T47D (cell line): ENCODE measurements around the gene MYOCOS.
"Not testable (repeated sequence)": the region's sequence is repeated elsewhere in the genome, so short reads cannot be mapped to it uniquely, and the experiment has no call there.

ENCODE experiments used
- DNase-seq, 2 experiments: peaks; one replicate each; pipeline versions ENCODE4 v3.0.0 to v3.0.0-alpha.2; 2011 to 2012; ENCODE audit warnings: low read depth in 1 of 2, low spot score in 1 of 2
- JUND ChIP-seq: IDR thresholded peaks from 2 replicates; pipeline ENCODE4 v1.6.1; 2012; ENCODE audit warnings: low read depth
- in situ Hi-C: cut with HindIII; loops from 2 replicates; pipeline ENCODE4 v1.10.0; 2016; ENCODE audit warnings: low sequenced_read_pairs, low pct_unique_long_range_greater_than_20kb

Gene MYOCOS

DNA sequence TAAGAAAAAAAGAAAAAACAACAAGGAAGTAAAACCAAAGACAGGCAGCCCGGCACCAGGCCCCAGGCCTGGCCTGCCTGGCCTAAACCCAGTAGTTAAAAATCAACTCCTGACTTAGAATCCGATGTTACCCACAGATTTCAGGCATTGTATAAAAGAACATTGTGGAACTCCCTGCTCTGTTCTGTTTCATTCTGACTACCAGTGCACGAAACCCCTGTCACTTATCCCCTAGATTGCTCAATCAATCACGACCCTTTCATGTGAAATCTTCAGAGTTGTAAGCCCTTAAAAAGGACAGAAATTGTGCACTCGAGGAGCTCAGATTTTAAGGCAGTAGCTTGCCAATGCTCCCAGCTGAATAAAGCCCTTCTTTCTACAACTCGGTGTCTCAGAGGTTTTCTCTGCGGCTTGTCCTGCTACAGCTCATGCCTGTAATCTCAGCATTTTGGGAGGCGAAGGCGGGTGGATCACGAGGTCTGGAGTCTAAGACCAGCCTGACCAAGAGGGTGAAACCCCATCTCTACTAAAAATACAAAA is 15.6 kb upstream of the MYOCOS start:
- in situ Hi-C loops = no loop called here
- no peak for DNase-seq

DNA sequence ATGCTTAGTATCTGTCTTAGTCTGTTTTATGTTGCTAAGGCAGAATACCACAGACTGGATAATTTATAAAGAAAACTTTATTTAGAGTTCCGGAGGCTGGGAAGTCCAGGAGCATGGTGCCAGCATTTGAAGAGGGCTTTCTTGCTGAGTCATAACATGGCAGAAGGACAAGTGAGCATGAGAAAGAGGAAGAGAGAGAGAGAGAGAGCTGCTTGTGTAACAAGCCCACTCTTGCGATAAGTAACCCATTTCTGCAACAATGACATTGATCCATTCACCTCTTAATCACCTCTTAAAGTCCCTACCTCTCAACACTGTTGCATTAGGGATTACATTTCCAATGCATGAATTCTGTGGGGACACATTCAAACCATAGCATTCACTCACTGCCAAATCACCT is 11.7 kb upstream of the MYOCOS start:
- DNase-seq = no peak
- TF ChIP-seq JUND = no peak
- in situ Hi-C loops = no loop called here

More for the DNA sequence above, 15.6 kb upstream of the MYOCOS start:
- no peak for TF ChIP-seq JUND

DNA sequence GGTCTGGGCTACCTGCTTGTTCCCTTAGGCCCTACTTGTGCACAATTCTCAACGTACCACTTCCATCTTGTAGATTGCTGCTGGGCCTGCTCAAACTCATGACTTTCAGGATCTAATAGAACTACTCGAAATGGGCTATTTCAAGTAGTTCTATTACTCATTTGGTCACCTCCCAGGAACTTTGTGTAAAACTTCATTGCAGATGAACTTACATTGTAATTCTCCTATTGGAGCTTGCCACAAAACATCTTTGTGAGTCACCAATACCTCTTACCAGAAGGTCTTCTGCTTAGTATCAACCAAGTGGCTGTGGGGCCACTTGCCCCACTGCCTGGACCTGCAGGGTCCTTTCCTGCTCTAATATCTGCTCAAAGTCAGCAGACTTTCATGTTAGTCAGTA is 10.7 kb upstream of the MYOCOS start:
- in situ Hi-C loops = no loop called here
- DNase-seq = no peak
- TF ChIP-seq JUND = no peak

DNA sequence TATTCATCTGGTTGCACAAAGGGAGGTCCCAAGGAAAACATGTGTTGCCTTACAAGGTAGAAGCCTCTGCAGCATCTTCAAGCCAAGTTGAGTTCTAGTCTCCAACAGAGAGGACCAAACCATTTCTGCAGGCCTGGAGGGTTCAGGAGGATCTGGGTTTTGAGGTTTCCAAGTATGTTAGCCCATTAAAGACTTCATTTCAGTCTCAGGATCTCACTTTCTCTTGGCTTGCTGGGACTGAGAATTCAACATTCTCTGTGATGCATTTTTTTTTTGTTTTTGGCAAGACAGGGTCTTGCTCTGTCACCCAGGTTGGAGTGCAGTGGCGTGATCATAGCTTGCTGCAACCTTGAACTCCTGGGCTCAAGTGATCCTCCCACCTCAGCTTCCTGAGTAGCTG is 8.8 kb upstream of the MYOCOS start:
- no peak for DNase-seq
- TF ChIP-seq JUND = no peak
- in situ Hi-C loops = no loop called here

DNA sequence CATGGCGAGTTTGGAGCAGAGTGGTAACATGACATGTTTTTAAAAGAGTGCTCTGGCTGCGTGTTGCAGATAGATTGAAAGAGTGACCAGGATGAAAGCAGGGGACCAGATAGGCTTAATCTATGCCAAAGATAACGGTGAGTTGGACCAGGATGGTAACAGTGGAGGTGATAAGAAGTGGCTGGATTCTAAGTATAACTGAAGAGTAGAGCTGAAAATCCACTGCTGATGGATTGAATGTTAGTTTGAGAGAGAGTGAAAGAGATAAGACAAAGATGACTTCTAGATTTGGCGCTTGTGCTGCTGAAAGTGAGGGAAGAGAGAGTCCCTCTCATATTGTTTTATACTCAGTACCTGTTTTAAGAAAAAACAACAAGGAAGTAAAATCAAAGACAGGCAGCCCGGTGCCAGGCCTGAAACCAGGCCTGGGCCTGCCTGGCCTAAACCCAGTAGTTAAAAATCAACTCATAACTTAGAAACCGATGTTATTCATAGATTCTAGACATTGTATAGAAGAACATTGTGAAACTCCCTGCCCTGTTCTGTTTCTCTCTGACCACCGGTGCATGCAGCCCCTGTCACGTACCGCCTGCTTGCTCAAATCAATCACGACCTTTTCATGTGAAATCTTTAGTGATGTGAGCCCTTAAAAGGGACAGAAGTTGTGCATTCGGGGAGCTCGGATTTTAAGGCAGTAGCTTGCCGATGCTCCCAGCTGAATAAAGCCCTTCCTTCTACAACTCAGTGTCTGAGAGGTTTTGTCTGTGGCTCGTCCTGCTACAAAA is 6.7 kb upstream of the MYOCOS start:
- DNase-seq, in situ Hi-C loops: not testable (repeated sequence)

DNA sequence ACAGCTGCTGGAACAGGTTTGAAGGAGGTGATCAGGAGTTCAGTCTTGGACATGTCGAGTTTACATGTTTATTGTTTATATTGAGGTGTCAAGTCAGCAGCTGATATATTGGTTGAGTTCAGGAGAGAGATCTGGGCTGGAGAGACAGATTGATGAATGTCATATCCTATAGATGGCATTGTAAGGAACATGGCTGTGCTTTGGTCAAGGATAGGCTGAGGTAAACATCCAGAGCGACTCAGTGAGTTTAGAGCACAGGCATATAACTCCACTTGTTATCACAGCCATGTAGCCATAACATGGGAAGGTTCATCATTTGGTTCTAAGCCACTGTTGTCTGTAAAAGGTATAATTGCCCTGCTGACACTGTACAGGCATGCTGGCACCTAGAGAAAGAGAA is 5.5 kb upstream of the MYOCOS start:
- no peak for TF ChIP-seq JUND
- no peak for DNase-seq
- in situ Hi-C loops = no loop called here

DNA sequence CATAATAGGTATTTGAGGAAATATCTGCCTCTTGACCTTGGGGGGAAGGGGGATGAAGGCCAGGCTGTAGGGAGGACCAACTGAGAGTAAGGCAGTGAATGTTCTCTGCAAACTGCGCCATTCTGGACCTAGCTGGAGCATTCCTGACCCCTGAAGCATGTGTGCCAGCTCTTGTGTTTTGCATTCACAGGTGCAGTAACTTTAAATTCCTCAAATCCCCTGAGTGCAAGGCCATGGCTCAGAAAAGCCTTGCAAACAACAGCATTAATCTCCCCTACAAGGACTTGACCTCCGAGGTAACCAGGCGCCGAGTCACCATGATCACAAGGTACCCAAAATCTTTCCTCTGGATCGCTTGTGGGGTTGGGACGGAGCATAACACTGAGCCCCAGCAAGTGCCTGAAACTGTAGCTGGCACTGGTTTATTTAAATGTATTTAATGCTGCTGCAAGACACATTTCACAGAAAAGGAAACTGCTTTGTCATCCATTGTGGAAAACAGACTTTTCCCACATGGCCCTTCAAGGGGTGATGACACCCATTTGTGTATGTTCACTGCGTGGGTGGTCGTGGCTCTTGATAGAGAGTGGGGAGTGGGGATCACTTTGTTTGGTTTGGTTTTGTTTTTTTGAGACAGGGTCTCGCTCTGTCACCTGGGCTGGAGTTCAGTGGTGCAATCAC is 1.7 kb downstream of the MYOCOS start:
- TF ChIP-seq JUND = no peak
- in situ Hi-C loops = no loop called here
- DNase-seq = no peak

DNA sequence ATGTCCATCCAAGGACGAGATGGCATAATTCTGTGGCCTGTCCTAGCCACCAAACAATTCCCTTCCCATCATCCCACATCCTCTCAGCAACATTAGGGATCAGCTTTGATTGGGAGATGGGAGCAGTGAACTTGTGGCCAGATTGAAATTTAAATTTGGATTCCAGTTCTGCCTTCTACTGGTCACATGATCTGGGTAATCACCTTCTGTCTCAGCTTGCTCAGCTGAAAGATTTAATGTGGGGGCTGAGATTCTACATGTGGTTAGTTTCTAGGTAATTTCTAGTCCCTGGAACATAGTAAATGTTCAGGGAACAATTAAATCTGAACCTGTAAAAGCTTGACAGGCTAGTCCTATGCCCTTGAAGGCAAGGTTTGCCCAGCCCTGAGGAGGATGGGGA is 3.2 kb downstream of the MYOCOS start:
- no peak for DNase-seq
- no peak for TF ChIP-seq JUND
- in situ Hi-C loops = no loop called here

DNA sequence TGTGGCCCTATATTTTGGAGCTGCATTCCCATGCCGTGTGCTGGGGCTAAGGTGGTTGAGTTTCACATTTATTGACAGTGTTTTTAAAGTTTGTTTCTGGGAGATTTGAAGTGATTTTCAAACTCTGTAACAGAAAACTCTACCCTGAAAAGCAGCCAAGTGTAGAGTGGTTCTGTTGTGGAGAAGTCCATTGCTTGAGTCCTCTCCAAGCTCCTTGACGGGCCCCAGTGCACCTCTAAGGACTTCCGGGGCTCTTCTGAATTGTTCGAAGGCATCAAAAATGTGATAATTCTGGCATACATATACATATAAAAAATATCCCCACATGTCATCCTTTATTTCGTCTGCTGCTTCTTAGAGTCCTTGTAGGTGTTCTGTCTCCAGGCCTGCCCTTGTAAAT is 5.0 kb downstream of the MYOCOS start:
- in situ Hi-C loops = no loop called here
- DNase-seq = no peak
- no peak for TF ChIP-seq JUND

DNA sequence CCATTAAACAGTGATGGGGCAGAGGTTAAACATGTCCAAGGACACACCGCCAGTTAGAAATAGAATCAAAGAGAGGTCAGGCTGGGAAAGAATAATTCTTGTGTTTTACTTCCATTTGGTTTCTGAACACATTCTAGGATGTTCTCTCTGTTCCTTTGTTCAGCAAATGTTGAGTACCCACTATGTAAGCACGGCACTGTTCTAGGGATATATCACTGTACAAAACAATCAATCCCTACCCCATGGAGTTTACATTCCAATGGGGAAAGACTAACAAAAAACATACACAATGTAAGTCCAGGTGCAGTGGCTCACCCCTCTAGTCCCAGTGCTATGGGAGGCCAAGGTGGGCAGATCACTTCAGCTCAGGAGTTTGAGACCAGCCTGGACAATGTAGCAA is 6.2 kb downstream of the MYOCOS start:
- in situ Hi-C loops = no loop called here
- no peak for DNase-seq
- no peak for TF ChIP-seq JUND

DNA sequence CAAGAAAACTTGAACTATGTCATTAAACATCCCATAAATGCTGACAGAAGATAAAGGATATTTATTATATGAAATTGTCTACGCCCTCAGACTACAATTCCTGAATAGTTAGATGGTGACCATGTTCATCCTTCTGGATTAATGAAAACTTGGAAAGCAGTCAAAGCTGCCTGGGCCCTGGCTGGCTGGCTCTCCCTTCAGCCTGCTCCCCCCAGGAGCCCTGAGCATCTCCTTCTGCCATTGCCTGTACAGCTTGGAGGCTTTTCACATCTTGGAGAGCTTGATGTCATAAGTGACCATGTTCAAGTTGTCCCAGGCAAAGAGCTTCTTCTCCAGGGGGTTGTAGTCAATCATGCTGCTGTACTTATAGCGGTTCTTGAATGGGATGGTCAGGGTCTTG is 13.6 kb downstream of the MYOCOS start:
- no peak for DNase-seq
- TF ChIP-seq JUND = no peak
- in situ Hi-C loops = no loop called here

DNA sequence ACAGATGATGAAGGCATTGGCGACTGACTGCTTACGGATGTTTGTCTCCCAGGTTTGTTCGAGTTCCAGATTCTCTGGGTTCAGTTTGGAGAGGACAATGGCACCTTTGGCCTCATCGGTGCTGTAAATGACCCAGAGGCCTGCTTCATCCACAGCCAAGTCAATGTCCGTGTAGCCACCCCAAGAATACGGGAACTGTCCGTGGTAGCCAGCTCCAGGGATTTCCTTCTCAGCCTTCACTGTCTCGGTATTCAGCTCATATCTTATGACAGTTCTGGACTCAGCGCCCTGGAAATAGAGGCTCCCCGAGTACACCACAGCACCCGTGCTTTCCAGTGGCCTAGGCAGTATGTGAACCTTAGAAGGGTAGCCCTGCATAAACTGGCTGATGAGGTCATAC is 14.1 kb downstream of the MYOCOS start:
- no peak for TF ChIP-seq JUND
- DNase-seq = peak; percentile 27 to 63
- in situ Hi-C loops = no loop called here

DNA sequence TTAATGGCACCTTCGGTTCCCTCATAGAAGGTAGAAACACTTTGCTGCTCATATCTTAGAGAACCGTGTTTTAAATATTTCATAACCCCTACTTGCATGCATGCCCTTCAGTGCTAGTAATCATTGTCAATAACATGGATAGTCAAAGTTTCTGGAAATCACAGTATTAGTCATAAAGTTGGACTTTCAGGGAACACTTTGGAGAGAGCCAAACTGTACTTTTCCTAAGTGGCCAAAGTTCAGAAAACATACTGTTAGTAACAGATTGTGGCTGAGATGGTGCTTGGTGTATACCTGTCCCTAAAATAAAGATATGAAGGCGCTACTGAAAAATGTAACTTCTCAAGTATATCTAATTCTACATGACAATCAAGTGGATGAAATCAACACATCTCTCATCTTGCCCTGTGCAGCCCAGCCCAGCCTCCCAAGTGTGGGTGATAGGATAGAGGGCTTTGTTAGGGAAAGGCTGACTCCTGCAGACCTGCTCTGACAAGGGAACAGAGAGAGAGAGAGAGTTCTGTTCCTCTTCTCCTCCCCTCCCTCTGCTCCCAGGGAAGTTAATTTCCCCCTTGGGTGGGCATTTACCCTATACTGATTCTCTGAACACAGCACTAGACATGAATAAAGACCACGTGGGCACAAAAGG is 16.0 kb downstream of the MYOCOS start:
- in situ Hi-C loops = no loop called here
- TF ChIP-seq JUND = no peak
- DNase-seq = no peak
